Stimulated activated CD4-positive, alpha-beta T cell treated with anti-CD3 and anti-CD28 coated beads, Interleukin-15, amount 100 ng/mL, for 1 hour (primary cell): ENCODE data around the gene SELL.
A peak's percentile ranks its signal among the peaks of the same experiment; 100 is the strongest.
"Not testable (repeated sequence)": the region's sequence is repeated elsewhere in the genome, so short reads cannot be mapped to it uniquely, and the experiment has no call there.

Experiments used
- DNase-seq, 2 donors: peaks; one replicate each; pipeline ENCODE4 v3.0.0-alpha.2; 2020; ENCODE audit warnings: low read depth in 1 of 2, low spot score in 1 of 2

The SELL gene

DNA sequence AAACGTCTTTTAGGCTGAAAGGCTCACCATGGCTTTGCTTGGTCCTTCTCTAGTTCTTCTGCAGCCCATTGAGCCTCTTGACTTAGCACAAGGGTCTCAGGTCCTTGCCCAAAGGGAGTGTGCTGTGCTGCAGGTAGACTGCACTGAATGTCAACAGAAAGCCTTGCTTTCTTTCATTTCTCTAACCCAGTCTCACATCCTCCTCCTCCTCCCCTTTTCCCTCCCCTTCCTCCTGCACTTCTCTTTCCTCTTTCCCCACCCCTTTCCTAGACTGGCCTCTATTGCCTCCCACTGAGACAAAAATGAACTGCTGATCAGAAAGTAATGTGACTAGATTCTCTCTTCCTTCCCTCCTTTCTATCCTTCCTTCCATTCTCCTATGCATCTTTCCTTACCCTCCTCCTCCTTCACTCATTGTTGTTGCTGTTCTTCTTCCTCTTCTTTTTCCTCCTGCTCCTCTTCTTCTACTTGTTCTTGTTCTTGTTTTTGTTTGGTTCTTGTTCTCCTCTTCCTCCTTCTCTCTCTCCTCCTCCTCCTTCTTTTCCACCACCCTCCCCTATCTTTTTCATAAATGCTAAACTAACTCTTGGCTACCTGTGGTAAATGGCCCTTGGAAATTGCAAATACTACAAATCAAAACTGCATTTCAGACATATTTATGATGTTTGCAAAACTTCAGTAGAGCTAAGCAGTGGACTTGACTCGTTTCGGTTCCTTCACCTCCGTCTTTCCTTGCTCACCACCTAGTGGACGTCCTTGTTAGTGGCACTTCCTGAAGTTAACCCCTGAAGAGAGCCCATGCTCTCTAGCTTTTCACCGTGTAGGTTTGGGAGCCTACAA lies at the start of gene SELL:
SELL (minus strand) TSS at position 152 of the 840 bp plus-strand sequence; CDS start at position 30, 122 bp downstream.
- peak; percentile 32 to 42 for DNase-seq

GRCh38 chr1:169759038-169759437 lies 47.6 kb upstream of the SELL start:
- DNase-seq = no peak

GRCh38 chr1:169753549-169753948 lies 42.1 kb upstream of the SELL start:
- DNase-seq = no peak

- DNase-seq = no peak
Observed at GRCh38 chr1:169750041-169750440, 38.6 kb upstream of the SELL start.

DNA sequence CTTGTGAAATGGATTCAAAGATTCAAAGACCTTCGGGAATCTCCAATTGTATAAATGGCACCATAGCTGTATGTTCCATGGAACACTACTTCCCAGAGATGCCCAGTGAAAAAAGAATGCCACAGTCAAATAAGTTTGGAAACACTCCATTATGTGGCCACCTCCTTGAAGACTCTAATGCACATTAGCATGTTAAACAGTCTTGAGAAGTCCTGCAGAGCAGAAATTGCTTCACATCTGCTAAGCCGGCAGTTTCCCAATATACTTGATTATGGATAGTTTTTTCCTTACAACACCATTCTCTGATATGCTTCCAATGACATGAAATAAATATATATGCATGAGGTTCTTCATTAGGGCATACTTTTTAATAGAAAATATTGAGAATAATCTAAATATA lies 35.1 kb upstream of the SELL start:
- no peak for DNase-seq

GRCh38 chr1:169745015-169745861 lies 33.8 kb upstream of the SELL start:
- DNase-seq = no peak

DNA sequence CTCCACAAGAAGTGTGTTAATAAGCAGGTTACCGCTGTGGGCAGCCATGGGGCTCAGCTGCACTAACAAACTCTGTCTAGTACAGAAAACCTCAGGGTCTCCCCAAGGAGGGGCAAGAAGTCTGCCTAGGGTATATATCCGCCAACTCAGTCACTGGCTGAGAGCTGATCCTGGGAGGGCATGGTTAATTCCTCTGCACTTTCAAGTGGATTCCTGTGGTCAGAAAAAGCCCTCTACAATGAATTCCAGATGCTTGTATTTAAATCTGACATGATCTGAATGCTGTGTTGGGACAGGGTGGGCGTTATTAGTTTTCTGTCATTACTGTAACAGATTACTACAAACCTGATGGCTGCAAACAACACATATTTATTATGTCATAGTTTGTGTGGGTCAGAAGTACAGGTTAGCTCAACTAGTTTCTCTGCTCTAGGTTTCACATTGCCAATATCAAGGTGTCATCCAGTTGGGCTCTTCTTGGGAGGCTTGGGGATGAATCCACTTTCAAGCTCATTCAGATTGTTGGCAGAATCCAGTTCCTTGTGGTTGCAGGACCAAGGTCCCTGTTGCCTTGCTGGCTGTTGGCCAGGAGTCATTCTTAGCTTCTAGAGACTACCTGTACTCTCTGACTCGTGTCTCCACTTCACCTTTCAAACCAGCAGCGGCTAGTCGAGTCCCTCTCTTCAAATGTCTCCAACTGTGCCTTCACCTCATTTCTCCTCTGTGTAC lies 30.4 kb upstream of the SELL start:
- DNase-seq = no peak

GRCh38 chr1:169739980-169740379 lies 28.6 kb upstream of the SELL start:
- no peak for DNase-seq

GRCh38 chr1:169733924-169734323 lies 22.5 kb upstream of the SELL start, which contains the start of gene SELE:
Gene SELE, minus strand, starts transcription at chr1:169734079. Its CDS starts 467 bp downstream, at chr1:169733612.
- no peak for DNase-seq

GRCh38 chr1:169731446-169731845 lies 20.0 kb upstream of the SELL start:
- DNase-seq = no peak

DNA sequence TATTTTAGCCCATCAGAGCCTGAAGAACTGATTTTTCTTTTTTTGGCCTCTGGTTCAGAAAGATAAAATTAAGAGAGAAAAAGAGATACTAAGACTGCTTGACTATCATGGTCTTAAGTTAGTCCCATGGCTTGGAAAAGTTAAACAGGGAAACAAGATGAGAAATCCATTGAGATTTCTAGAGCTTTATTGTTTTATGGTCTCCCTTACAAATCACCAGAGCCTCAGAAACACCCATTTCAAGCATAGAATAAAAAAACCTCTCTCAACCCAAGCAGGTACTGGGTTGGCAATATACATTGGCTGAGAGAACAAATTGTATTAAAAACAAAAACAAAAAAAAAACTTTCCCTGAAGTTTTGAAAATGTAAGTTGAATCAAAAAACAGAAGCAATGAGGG lies 18.6 kb upstream of the SELL start:
- no peak for DNase-seq

DNA sequence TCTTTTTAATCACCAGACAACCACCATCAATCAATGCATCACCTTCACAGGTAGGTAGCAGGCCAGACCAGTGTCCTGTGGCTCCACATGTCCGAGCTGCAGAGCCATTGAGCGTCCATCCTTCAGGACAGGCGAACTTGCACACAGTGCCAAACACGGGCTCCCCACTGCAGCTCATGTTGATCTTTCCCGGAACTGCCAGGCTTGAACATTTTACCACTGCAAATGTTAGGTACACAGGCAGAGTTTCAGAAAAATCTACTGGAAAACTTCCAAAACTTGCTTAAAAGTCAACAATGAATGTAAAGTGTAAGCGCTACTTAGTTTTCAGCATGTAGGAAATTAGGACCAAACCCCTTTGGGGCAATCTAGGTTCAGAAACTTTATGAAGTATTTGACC lies 15.9 kb upstream of the SELL start:
- no peak for DNase-seq

- no peak for DNase-seq
Observed at GRCh38 chr1:169726851-169727250, 15.4 kb upstream of the SELL start.

DNA sequence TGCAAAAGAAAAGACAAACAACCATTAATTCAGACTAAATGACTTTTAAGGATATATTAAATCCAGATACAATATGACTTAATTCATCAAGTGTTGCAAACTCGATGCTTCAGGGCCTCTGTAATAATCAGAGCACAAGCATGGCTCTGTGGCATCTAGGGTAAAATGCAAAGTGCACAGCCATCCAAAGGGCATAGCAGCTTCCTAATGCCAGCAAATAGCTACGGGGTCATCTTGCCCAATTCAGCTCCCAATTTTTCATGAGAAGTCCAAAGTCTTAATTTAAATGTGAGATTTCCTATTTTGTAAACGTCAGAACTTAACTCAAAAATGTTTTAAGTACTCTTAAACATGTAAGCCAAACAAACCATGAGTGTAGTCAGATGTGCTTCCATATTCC lies 14.5 kb upstream of the SELL start:
- no peak for DNase-seq

DNA sequence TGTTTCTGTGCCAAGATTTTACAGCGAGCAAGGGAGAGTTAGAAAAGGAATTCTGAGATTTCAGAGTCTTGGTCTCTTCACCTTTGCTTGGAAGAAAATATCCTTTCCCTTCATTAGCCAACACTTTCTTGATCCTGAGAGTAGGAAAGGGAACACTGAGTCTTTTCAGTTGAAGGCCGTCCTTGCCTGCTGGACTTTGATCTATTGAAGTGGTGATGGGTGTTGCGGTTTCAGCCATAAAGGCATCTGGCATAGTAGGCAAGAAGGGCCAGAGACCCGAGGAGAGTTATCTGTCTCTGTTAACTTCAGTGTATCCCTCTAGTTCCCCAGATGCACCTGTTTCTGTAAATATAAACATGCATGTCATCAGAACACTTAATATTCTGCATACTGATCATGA lies 12.7 kb upstream of the SELL start:
- no peak for DNase-seq

GRCh38 chr1:169723763-169724162 lies 12.3 kb upstream of the SELL start:
- no peak for DNase-seq

GRCh38 chr1:169722779-169723178 lies 11.4 kb upstream of the SELL start:
- DNase-seq = no peak

- not testable (repeated sequence) for DNase-seq
Observed at GRCh38 chr1:169715100-169715499, 3.7 kb upstream of the SELL start.

DNA sequence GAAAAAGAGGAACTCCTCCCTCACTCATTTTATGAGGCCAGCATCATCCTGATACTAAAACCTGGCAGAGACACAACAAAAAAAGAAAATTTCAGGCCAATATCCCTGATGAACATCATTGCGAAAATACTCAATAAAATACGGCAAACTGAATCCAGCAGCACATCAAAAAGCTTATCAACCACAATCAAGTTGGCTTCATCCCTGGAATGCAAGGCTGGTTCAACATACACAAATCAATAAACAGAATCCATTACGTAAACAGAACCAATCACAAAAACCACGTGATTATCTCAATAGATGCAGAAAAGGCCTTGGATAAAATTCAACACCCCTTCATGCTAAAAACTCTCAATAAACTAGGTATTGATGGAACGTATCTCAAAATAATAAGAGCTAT lies 1.7 kb upstream of the SELL start:
- not testable (repeated sequence) for DNase-seq

- DNase-seq = no peak
Observed at GRCh38 chr1:169712309-169712631, 850 bp upstream of the SELL start.

DNA sequence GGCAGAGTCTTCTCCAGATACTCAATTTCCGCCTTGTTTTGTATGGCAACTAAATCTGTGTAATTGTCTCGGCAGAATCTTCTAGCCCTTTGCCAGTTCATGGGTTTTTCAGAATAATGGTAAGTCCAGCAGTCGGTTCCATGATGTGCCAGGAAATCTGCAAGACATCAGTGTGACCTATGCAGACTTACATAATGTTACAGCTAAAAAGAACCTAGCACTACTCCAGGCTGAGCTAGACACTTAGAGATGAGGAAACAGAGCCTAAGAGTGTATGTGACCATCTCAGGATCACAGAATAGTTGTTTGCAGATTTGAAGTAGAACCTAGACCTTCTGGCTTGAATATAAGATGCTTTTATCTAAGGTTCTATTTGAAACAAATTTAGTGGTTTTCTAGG lies 2.8 kb downstream of the SELL start:
- no peak for DNase-seq
